ENCODE measurements around the gene SLC25A44.

GRCh38 chr1:156213644-156213966 lies 19.7 kb downstream of the SLC25A44 start:
- TF ChIP-seq, protein P1, sequence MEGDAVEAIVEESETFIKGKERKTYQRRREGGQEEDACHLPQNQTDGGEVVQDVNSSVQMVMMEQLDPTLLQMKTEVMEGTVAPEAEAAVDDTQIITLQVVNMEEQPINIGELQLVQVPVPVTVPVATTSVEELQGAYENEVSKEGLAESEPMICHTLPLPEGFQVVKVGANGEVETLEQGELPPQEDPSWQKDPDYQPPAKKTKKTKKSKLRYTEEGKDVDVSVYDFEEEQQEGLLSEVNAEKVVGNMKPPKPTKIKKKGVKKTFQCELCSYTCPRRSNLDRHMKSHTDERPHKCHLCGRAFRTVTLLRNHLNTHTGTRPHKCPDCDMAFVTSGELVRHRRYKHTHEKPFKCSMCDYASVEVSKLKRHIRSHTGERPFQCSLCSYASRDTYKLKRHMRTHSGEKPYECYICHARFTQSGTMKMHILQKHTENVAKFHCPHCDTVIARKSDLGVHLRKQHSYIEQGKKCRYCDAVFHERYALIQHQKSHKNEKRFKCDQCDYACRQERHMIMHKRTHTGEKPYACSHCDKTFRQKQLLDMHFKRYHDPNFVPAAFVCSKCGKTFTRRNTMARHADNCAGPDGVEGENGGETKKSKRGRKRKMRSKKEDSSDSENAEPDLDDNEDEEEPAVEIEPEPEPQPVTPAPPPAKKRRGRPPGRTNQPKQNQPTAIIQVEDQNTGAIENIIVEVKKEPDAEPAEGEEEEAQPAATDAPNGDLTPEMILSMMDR (IDR thresholded peaks at IDR 0.05; ENCODE audit: insufficient read depth, low read depth, low read length) = no peak
- TF ChIP-seq EZH2 (IDR thresholded peaks at IDR 0.05; ENCODE audit: insufficient read depth, low read length) = no peak

All from astrocyte (in vitro differentiated cells and primary cell).